SK-MEL-5 (cell line): ENCODE data around the gene TBCK. TPM values are rescaled to one million over a fixed set of nuclear protein-coding genes. Genes with fewer than 3 reads are reported as not detected.

ENCODE experiments used
- DNase-seq: peaks from one replicate; pipeline ENCODE4 v3.0.0-alpha.2; 2016; ENCODE audit warnings: low read depth, low spot score
- in situ Hi-C: cut with HindIII; loops from 2 replicates; pipeline ENCODE4 v1.10.0; 2016; ENCODE audit warnings: low sequenced_read_pairs, high pct_unique_total_duplicates, low pct_unique_long_range_greater_than_20kb
- total RNA-seq: library from RNA; depleted of rRNA; stranded (reverse); fragments of >200 nt; shearing (Covaris generic); gene quantifications from 2 replicates; pipeline ENCODE4 v1.2.3, GENCODE V29; 2014

TBCK gene
- total RNA-seq, 1 experiment from 2014 or later, result 22.1 TPM

- in situ Hi-C loops, result no loop called here
- no peak for DNase-seq
These were observed 14.0 kb downstream of the TBCK start for GRCh38 chr4:106302062-106302438.

DNA sequence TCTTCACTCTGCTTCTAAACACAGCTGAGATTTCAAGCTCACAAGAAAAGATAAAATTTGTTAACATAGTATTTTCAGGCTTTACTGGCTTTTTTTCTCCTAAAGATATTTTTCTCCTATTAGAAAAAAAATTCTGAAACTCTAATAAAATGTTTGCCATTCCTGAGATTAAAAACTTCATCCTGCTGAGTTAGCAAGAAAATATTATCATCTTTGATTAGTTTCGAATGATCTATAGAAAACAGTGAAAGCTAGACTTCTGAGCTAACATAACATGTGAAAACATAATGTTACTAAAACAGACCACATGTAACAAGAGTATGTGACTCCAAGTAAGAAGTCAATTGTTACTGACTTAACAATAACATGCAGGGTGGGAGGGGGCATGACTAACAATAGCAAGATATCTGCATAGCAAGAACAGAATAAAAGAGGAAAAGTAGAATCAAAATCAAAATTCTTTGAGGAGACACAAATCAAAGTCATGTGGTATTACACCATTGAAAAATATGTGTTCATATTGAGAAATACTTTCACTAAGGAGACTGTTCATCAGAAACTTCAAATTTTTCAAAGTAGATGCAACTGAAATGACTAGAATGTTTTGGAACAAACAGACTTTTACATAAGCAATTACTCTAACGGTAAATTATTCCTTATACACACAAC lies 14.5 kb downstream of the TBCK start:
- in situ Hi-C loops, result no loop called here
- no peak for DNase-seq

DNA sequence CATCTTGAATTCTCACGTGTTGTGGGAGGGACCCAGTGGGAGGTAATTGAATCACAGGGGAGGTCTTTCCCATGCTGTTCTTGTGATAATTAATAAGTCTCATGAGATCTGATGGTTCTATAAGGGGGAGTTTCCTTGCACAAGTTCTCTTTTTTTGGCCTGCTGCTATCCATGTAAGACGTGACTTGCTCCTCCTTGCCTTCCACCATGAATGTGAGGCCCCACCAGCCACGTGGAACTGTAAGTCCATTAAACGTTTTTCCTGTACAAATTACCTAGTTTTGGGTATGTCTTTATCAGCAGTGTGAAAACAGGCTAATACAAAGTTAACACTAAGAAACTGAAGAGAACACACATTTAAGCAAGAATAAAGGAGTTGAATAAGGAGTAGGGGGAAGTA lies 16.0 kb downstream of the TBCK start:
- in situ Hi-C loops, result no loop called here
- DNase-seq, result no peak

- in situ Hi-C loops, result no loop called here
- DNase-seq, result no peak
These were observed 18.6 kb downstream of the TBCK start for GRCh38 chr4:106297245-106298035.

GRCh38 chr4:106294062-106294461 lies 21.9 kb downstream of the TBCK start:
- in situ Hi-C loops, result no loop called here
- DNase-seq, result no peak

- no peak for DNase-seq
- in situ Hi-C loops, result no loop called here
These were observed 24.3 kb downstream of the TBCK start for GRCh38 chr4:106291678-106292077.

DNA sequence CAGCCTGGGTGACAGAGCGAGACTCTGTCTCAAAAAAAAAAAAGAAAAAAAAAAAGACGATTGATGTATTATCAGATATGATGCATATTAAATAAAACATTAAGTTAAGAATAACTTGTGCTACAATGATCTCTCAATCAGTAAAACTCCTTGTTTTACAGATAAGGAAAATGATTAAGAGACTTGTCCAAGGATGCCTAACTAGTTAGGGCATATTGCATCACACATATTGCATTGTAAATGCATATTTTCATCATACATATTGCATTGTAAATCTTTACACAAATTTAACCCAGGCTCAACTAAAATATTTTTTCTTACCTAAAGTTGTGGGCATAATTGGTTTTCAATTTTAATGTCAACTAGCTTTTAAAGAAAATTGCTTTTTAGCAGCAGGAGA lies 26.3 kb downstream of the TBCK start:
- DNase-seq, result no peak
- in situ Hi-C loops, result no loop called here

- peak; percentile 25 for DNase-seq
- in situ Hi-C loops, result no loop called here
These were observed 28.5 kb downstream of the TBCK start for GRCh38 chr4:106287353-106287969.

DNA sequence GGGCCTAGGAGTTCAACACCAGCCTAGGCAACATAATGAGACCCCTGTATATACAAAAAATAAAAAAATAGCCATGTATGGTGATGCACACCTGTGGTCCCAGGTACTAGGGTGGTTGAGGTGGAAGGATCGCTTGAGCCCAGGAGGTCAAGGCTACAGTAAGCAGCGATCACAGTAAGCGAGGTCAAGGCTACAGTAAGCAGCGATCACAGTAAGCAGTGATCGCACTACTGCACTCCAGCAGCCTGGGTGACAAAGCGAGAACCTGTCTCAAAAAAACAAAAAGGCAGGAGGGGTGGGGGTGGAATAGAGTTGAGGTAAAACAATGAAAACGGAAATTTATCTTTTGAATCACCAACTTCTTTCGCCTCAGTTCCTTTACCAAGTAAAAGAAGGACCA lies 29.4 kb downstream of the TBCK start:
- no peak for DNase-seq
- in situ Hi-C loops, result no loop called here

- in situ Hi-C loops, result no loop called here
- no peak for DNase-seq
These were observed 31.8 kb downstream of the TBCK start for GRCh38 chr4:106284227-106284626.

- in situ Hi-C loops, result no loop called here
- no peak for DNase-seq
These were observed 38.8 kb downstream of the TBCK start for GRCh38 chr4:106277140-106277675.

DNA sequence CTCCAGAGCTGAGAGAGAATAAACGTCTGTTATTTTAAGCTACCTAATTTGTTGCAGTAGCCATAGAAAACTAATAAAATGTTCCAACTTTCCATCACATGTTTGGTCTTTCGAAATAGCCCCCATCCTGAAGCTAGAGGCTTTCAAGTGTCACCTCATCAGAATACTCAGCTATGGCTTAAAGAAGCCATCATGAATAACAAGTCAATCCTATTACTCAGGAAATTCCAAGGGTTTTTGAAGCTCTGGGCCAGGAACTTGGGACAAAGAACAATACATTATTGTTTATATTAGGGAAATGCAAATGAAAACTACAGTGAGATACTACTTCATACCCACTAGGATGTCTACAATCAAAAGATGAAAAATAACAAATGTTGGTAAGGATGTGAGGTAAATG lies 42.2 kb downstream of the TBCK start:
- in situ Hi-C loops, result no loop called here
- DNase-seq, result peak; percentile 25

GRCh38 chr4:106270736-106271135 lies 45.3 kb downstream of the TBCK start:
- no peak for DNase-seq
- in situ Hi-C loops, result no loop called here

DNA sequence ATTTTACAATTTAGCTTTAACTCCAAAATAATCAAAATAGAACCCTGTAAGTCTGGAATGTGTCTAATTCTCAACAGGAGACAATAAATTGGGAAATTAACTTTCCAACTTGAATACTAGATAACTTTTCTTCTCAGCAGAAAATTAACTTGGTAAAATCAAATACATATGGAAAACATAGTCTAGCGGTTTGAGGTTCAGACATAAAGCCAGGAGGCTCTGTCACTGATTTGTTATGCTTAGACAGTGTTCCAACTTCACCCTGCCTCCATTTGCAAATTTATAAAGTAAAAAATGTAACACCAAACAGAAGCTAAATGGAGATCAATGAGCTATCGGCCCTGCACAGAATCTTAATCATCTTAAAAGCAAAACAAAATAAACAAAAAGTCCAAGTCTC lies 46.3 kb downstream of the TBCK start:
- in situ Hi-C loops, result no loop called here
- no peak for DNase-seq

DNA sequence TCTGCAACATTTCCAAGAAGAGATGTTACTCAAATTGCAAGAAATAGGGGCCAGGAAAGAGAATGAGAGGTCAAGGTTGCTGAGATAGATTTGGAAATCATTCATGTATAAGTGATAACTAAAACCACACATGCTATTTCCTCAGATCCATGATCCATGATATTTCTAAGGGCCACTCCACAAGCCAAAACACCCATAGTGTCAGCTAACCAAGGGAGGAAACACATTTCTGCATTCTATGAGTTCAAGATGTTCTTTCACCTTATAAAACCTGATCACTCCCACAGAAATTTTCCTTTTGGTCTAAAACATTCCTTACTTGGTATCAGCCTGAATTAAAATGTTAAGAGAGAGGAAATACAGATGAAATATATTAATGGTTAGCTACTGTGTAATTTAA lies 47.2 kb downstream of the TBCK start:
- in situ Hi-C loops, result no loop called here
- DNase-seq, result no peak

- DNase-seq, result peak; percentile 68
- in situ Hi-C loops, result no loop called here
These were observed 49.8 kb downstream of the TBCK start for GRCh38 chr4:106266201-106266600.

DNA sequence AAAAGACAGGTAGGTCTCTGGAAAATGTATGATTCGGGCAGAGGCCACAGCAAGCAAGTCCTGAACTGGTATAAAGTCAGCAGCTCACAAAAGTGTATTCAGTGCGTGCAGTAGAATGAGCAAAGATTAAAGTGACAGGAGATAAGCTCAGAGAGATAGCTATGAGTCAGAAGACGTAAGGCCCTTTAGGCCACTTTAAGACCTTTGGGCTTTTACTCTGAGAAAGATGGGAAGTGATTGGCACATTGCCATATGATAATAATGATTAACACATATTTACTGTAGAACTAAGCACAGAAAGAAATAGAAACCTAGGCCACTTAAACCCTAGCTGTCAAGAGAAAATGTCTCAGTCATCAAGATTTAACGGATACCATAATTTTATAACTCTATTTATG lies 51.7 kb downstream of the TBCK start:
- DNase-seq, result peak; percentile 10
- in situ Hi-C loops, result no loop called here

DNA sequence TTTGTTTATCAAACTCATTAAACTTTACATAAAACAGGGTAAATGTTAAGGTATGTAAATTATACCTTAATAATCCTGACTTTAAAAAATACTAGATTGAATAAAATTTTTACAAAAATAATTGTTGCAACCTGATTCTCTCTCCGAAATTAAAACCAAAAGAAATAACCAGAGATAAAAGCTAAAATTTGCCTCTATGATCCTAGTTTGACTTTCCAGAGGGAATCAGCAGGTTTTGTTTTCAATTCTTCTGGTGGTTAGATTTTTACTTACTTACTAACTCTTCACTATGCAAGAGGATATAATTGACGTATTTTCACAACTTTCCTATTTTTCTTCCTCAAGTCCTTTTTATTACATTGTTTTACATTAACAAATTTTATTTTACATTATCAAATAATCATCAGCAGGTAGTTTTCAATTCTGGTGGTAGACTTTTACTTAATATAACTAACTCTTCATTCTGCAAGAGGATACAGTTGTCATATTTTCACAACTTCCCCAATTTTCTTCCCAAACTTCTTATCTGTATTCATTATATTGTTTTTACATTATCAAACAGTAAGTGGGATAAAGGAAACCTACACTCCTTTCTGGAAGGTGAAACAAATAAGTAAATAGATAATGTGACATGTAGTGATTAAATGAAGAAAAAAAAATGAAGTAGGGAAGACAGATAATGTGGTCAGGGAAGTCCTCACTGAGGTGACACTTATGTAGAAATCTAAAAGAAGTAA lies 52.2 kb downstream of the TBCK start:
- in situ Hi-C loops, result no loop called here
- no peak for DNase-seq
